Prostate gland (tissue), 2 donors: ENCODE results near the gene PLCB1. TPM values are rescaled to one million over a fixed set of nuclear protein-coding genes. Genes with fewer than 3 reads are reported as not detected.
"Not testable (repeated sequence)": the region's sequence is repeated elsewhere in the genome, so short reads cannot be mapped to it uniquely, and the experiment has no call there.

Source experiments
- DNase-seq: peaks from one replicate; pipeline ENCODE4 v3.0.0-alpha.2; 2019; ENCODE audit warnings: low spot score
- H3K27ac ChIP-seq, 2 donors: fragments of 200-600 bp; sonication (generic); 2 replicates each; pipeline ENCODE4 v1.5.1; 2017 to 2019
- H3K27me3 ChIP-seq: fragments of 200-600 bp; sonication (generic); replicated peaks from 2 replicates; pipeline ENCODE4 v1.5.1; 2019; ENCODE audit not compliant: insufficient read depth
- H3K36me3 ChIP-seq, 2 donors: fragments of 200-600 bp; sonication (generic); 1 replicate in 1 of 2; 2 replicates in 1 of 2; pipeline versions ENCODE4 v1.5.1 to v1.8.1; 2017 to 2019
- H3K4me1 ChIP-seq: fragments of 200-600 bp; sonication (generic); replicated peaks from 2 replicates; pipeline ENCODE4 v1.5.1; 2019
- H3K4me3 ChIP-seq, 2 donors: fragments of 200-600 bp; sonication (generic); 2 replicates each; pipeline ENCODE4 v1.5.1; 2017 to 2019
- H3K9me3 ChIP-seq: fragments of 200-600 bp; sonication (generic); 2 replicates; pipeline ENCODE4 v1.5.1; 2017
- POLR2A ChIP-seq: fragments of 450-650 bp; IDR thresholded peaks from one replicate; pipeline ENCODE4 v1.6.1; 2016; ENCODE audit warnings: antibody characterized with exemption, mild to moderate bottlenecking
- POLR2AphosphoS5 ChIP-seq: sonication (generic); formaldehyde crosslinking; IDR thresholded peaks from one replicate; pipeline ENCODE4 v1.6.1; 2017; ENCODE audit warnings: antibody characterized with exemption
- WGBS: methylation state at CpG from one replicate; pipeline ENCODE4 v1.1.5; 2018; 5-methylcytosine and 5-hydroxymethylcytosine counted together
- intact Hi-C: fragments of 100-400 bp; cut with DNase I; formaldehyde crosslinking; loops from one replicate; pipeline ENCODE4 v1.14.2; 2022
- total RNA-seq, 2 donors: library from RNA; depleted of rRNA; stranded (reverse); fragments of >200 nt; gene quantifications; one replicate each; pipeline ENCODE4 v1.1.0, GENCODE V29; 2016
- TF ChIP-seq, protein P1 (sequence below), 4 experiments: fragments of 200-600 bp in 2 of 4; fragments of 450-650 bp in 2 of 4; sonication (generic) in 2 of 4; IDR thresholded peaks; 1 replicate in 3 of 4; 2 replicates in 1 of 4; pipeline ENCODE4 v1.5.1; 2016 to 2019; ENCODE audit warnings: antibody characterized with exemption in 4 of 4, mild to moderate bottlenecking in 2 of 4, moderate library complexity in 2 of 4

Gene PLCB1
- total RNA-seq, 2 donors from 2014 or later = 24.3 to 26.3 TPM

DNA sequence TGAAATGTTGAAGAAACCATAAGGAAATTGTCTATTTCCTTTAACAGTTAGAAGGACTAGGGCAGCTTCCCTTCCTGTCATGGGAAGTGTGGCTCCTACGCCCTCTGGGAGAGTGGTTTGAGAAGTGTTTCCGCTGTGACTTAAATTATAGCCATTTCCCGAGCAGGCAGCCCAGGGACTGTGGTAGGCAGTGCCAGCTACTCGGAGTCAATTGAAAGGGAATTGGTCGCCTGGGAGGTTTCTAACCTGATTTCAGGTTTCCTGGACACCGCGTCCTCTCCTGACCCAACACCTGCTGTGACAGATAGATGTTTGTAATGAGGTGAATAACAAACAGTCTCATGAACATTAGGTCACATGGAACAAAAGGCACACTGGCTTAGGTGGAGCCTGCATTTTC, 680.8 kb downstream of the PLCB1 start:
- no peak for DNase-seq
- H3K27ac ChIP-seq = no peak overlapping the region

DNA sequence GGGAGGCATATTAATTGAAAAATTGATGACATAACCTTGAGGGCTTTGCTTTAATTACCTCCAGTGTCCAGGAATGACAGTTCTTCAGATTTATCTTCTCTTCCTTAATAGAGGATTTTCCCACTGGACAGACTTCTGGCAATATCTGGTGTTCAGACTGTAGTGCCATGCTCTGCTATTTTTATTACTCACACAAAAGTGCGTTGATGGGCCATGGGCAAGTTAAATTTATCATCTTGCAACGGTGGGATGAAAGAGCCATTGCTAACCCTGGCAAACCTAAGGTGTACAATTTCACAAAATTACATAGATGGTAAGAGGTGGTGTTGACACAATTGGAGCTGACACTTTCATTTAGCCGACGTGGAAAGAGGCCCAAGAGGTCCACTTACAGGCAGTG, 683.1 kb downstream of the PLCB1 start:
- Histone ChIP-seq H3K27me3 (no peaks in the 10 kb centered on the region), H3K9me3 (no peaks in the 10 kb centered on the region), H3K4me1 (peaks cover 6% of the 10 kb centered on the region), H3K36me3 (no peaks in the 10 kb centered on the region), H3K4me3 (no peak overlapping the region), H3K27ac (no peak overlapping the region)
- no peak for DNase-seq
- intact Hi-C loops = no loop called here
- TF ChIP-seq POLR2A (no peak), POLR2AphosphoS5 (no peak)
- TF ChIP-seq, protein P1, sequence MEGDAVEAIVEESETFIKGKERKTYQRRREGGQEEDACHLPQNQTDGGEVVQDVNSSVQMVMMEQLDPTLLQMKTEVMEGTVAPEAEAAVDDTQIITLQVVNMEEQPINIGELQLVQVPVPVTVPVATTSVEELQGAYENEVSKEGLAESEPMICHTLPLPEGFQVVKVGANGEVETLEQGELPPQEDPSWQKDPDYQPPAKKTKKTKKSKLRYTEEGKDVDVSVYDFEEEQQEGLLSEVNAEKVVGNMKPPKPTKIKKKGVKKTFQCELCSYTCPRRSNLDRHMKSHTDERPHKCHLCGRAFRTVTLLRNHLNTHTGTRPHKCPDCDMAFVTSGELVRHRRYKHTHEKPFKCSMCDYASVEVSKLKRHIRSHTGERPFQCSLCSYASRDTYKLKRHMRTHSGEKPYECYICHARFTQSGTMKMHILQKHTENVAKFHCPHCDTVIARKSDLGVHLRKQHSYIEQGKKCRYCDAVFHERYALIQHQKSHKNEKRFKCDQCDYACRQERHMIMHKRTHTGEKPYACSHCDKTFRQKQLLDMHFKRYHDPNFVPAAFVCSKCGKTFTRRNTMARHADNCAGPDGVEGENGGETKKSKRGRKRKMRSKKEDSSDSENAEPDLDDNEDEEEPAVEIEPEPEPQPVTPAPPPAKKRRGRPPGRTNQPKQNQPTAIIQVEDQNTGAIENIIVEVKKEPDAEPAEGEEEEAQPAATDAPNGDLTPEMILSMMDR (IDR thresholded peaks at IDR 0.05) = no peak
- WGBS = 47% methylated on average over 4 of the region's 4 CpGs

More for the DNA sequence above, 680.8 kb downstream of the PLCB1 start:
- TF ChIP-seq POLR2AphosphoS5 = no peak
- TF ChIP-seq, protein P1 (IDR thresholded peaks at IDR 0.05) = no peak
- TF ChIP-seq POLR2A = no peak
- no peaks in the 10 kb centered on the region for H3K36me3 ChIP-seq
- WGBS = 84% methylated on average over 7 of the region's 7 CpGs
- peaks cover 6% of the 10 kb centered on the region for H3K4me1 ChIP-seq
- no peak overlapping the region for H3K4me3 ChIP-seq
- H3K27me3 ChIP-seq = no peaks in the 10 kb centered on the region
- intact Hi-C loops = no loop called here
- no peaks in the 10 kb centered on the region for H3K9me3 ChIP-seq

- DNase-seq = no peak
- H3K27me3 ChIP-seq = no peaks in the 10 kb centered on the region
- intact Hi-C loops = no loop called here
- no peak overlapping the region for H3K4me3 ChIP-seq
- WGBS = 70% methylated on average over 5 of the region's 5 CpGs
- no peaks in the 10 kb centered on the region for H3K4me1 ChIP-seq
- H3K36me3 ChIP-seq = no peaks in the 10 kb centered on the region
- H3K27ac ChIP-seq = no peak overlapping the region
- H3K9me3 ChIP-seq = no peaks in the 10 kb centered on the region
- TF ChIP-seq POLR2AphosphoS5 = no peak
- TF ChIP-seq, protein P1 (IDR thresholded peaks at IDR 0.05) = peak in 1 of 4 experiments; percentile 6
These were observed 697.2 kb downstream of the PLCB1 start for GRCh38 chr20:8829256-8829655.

GRCh38 chr20:8834294-8834693, 702.2 kb downstream of the PLCB1 start:
- DNase-seq, H3K27me3 ChIP-seq, H3K27ac ChIP-seq, H3K4me1 ChIP-seq, H3K36me3 ChIP-seq, H3K4me3 ChIP-seq, H3K9me3 ChIP-seq, intact Hi-C loops: not testable (repeated sequence)
- 97% methylated on average over 3 of the region's 3 CpGs for WGBS

- WGBS = 81% methylated on average over 1 of the region's 1 CpG
- H3K9me3 ChIP-seq = no peaks in the 10 kb centered on the region
- H3K4me1 ChIP-seq = no peaks in the 10 kb centered on the region
- no peaks in the 10 kb centered on the region for H3K36me3 ChIP-seq
- intact Hi-C loops = no loop called here
- no peak for DNase-seq
- TF ChIP-seq POLR2A = no peak
- TF ChIP-seq, protein P1 (IDR thresholded peaks at IDR 0.05) = no peak
- TF ChIP-seq POLR2AphosphoS5 = no peak
- H3K27me3 ChIP-seq = no peaks in the 10 kb centered on the region
- no peak overlapping the region for H3K27ac ChIP-seq
- no peak overlapping the region for H3K4me3 ChIP-seq
These were observed 702.8 kb downstream of the PLCB1 start for GRCh38 chr20:8834851-8835250.
